GM21526 (cell line): ENCODE data around the gene ALOX5.

Experiments used
- ATAC-seq: cut with Tn5 transposase; IDR thresholded peaks from one replicate; pipeline ENCODE4 v1.9.1; 2021; ENCODE audit warnings: moderate library complexity; ENCODE audit not compliant: unreplicated experiment, low FRiP score

Gene ALOX5

DNA sequence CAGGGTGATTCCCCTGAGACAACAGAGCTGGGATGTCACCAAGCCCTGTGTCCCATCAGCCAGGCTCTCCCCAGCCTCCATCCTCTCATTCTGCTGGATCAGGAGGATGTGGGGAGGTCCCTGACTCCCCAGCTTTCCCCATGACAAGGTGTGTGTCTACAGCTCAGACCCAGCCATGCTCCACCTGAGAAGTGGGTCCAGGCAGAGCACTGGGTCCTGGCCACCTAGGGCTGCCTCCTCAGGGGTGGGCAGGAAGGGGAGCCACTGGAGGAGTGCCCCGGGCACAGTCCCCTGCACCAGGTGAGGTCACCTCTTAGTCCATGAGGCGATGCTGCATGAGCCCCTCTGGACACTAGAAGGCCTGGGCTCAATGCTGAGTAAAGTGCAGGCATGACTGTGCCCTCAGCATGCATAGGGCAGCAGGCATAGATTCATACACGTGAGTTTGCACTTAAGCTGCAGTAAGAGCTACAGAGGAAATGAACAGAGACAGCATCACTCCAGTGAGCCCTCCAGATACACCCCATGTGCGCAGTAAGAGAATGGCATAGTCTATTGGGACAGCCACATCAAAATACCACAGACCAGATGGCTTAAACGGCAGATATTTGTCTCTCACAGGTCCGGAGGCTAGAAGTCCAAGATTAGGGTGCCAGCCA, 48.3 kb downstream of the ALOX5 start:
- ATAC-seq, result no peak

GRCh38 chr10:45422866-45423659, 49.0 kb downstream of the ALOX5 start:
- ATAC-seq, result no peak

- no peak for ATAC-seq
Observed at GRCh38 chr10:45423976-45424499, 50.0 kb downstream of the ALOX5 start.

- ATAC-seq, result no peak
Observed at GRCh38 chr10:45424668-45425404, 50.8 kb downstream of the ALOX5 start.

DNA sequence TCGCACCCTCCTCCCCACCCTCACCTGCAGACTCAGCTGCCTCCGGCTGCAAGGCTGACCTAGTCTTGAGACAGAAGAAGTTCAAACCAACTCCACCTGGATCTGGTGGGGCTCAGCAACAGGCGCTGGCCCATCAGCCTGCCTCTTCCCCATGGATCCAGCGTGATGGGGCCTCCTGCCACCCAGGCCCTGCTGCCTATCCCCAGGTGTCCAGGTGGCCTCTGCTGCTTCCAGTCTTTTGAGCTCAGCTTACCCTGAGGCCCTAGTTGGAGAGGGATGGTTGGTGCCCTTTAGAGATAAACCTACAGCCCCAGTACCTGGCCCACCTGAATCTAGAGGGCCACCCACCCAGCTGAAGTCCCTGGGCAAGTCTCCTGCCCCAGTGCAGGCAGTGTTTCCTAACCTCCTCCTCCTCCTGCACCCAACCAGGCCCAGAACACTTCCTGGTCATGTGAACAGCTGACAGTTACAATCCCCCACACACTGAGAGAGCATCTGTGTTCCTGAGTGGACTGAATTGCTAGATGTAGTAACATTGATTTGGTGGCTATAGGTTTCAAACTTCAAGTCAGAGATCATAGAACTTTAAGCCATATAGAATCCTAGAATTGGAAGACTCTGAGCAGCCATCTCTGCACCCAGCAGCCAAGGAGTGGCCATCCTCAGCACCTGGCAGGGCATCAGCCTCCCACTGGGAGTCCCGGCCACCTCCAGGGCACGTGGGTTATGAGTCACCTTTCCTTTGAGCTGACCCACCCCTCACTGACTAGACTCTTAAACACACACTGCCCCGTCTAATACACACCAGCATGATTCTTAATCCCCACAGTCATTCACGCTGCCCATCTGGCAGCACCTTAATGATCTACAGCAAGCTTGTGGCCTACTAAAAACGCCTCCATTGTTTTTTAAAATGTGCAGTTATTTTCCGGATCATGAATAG, 51.9 kb downstream of the ALOX5 start:
- ATAC-seq, result no peak

DNA sequence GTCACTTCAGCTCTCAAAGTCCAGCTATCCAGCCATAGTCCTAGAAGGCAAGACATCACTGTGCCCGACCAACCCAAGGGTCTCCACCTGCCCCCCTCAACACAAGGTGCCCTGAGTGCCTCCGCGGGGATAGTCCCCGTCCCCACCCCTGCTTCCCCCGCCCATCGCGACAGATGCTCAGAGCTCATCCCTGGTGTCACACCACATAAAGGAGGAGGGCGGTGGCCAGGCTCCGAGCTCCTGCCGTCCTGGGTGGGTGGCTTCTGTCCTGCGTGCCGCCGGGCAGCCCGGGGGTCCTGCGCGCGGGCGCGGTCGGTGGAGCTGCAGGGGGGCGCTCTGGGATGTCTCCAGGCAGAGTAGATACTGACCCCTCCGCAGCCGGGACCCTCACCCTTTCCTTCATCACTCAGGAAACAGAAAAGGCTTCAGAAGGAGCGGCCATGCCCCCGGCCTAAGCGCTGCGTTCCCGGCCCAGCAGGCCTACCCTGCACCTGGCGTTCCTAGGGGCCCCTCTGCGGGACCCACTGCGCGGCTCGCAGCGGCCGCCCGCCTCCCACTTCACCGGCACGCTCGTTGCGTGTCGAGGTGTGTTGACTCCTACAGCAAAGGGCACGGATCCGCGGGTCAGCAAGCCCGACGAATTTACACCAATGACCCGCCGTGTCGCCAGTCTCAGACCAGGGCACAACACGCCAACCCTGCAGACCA, 53.4 kb downstream of the ALOX5 start:
- no peak for ATAC-seq

DNA sequence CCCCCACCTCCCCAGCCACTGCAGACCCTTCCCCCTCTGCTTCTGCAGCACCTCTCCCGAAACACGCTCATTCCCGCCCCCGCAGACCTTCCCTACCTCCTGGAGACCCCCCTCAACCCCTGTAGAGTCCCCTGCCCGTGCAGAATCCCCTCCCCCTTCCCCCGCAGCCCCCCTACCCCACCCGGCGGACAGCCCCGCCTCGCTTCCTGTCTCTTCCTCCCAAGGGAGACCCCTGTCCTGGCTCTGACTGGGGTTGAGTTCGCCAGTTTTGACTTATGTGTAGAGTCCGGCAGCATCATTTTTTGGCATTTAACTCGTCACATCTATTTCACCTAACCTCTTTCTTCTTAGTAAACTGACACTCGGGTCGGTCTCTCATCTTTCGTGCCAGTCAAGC, 54.0 kb downstream of the ALOX5 start:
- no peak for ATAC-seq

DNA sequence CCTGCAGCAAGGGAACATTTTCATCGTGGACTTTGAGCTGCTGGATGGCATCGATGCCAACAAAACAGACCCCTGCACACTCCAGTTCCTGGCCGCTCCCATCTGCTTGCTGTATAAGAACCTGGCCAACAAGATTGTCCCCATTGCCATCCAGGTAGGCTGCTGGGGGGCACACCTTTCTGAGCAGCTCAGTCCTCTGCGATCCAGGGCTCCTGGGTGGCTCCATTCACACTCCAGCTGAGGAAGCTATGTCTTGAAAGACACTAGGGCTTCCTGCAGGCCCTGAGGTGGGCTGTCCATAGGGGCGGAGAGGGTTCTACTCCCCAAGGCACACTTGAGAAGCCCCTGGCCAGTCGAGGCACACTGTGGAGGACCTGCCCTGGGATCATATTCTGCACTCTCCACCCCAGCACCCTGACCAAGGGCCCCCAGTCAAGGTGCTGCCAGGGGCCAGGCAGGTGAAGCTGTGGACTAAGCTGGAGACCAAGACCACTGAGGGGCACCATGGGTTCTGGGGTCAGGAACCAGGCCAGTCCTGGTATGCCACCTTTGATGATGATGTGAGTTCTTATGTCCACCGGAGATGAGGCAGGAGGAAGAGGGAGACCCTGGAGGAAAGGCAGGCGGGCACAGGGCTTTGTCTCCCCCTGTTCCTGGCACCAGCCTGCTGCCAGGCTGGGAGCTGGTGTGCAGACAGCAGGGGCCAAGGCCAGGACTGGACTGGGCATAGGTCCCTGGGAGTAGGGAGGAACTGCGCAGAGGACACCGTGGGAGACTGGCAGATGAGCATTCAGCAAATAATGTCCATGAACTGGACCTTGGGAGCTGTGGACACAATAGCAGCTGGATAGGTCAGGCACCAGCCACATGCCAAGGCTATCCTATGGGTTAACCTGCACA, 54.8 kb downstream of the ALOX5 start:
- ATAC-seq, result no peak

DNA sequence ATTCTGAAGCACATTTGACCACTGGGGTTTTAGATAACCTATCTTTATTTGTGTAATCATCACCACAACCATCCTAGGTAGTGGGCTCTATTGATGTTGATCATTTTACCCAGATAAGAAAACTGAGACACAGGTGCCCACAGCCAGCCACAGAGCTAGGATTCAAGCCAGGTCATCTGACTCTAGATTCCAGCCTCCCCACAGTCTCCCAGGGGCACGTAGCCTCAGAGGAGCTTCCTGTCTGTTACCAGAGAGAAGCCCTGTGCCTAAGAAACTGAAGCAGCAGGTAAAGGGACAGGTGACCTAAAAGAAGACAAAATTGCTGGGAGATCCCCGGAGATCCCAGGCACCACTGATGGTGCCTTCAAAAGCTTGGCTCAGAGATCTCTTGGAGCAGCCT, 55.8 kb downstream of the ALOX5 start:
- ATAC-seq, result no peak

- no peak for ATAC-seq
Observed at GRCh38 chr10:45432113-45432512, 58.1 kb downstream of the ALOX5 start.

DNA sequence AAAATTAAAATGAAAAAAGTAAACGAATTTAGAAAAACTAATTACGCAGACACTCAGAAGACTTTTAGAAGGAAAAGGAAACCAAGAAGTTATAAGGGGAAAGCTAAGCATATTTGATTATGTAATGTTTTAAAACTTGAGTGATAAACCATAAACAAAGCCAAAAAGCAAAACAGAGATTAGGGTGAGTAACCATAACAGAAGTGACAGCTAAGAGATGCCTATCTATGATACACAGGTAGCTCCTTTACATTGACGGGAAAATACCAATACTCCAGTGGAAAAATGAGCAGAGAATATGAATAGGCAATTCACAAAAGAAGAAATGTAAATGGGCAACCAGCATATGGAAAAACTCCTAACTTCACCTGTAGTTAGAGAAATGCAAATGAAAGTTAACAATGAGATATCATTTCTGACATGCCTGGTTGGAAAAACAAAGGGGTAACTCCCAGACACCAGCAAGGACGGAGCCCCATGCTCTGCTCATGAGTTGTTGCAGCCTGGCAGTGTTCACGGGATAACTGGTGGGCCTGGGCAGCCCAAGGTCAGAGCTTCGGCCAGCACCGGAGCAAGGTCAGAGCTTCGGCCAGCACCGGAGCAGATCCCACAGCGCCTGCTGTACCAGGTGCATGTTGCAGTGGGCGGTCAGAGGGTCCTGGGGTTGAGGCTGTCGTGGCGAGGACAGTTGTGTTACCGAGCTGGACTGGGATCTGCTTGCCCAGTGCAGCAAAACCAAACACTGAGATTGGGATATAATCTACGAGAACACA, 58.9 kb downstream of the ALOX5 start:
- ATAC-seq, result no peak

- peak; percentile 85 for ATAC-seq
Observed at GRCh38 chr10:45433716-45434469, 59.9 kb downstream of the ALOX5 start.

DNA sequence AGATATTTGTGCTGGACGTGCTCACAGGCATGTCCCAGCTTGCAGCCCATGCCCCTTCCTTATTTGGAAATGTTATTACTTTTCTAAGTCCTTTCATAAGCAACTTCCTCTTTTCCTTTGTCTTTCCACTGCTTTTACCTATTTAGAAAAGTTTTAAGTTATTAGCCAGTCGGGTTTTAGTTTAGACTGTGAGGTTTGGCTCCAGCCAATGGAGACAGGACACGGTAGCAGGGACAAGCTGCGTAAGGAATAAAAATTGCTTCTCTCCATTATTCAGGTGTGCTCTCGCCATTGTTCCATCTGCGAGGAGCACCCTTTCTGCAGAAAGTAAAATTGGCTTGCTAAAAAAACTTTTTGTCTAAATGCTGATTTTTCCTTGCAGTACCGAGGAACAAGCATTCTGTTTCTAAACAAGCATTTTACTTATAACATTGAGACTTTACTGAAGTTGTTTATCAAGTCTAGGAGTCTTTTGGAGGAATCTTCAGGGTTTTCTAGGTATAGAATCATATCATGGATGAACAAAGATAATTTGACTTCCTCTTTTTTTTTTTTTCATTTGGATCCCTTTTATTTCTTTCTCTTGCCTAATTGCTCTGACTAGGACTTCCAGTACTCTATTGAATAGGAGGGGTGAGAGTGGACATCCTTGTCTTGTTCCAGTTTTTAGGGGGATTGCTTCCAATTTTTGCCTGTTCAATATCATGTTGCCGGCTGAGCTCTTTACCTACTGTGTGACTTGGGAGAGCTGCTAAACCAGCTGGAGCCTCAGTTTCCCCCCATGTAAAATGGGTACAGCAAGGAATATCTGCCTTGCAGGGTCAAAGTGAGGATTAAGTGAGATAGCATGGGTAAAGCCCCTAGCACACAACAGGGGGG, 63.8 kb downstream of the ALOX5 start:
- ATAC-seq, result no peak

GRCh38 chr10:45438466-45439090, 64.6 kb downstream of the ALOX5 start:
- no peak for ATAC-seq

DNA sequence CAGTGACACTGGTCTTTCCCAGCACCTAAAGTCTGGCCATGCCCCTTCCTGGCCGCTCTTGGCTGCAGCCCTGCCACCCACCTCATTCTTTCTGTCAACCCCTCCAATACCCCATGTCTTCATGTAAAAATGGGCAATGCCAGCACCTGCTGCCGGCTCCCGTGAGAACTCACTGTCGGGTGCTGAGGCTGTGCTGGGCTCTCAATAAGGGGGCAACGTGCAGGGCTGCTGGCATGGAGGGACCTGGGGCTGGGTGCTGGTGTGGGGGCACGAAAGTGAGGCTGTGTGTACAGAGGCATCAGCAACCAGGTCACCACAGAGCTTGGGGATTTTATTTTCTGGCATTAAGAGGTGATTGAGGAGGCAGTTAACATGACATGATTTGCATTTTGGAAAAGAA, 65.3 kb downstream of the ALOX5 start:
- no peak for ATAC-seq

GRCh38 chr10:45439873-45440272, 65.9 kb downstream of the ALOX5 start:
- no peak for ATAC-seq
